Measurements from ENCODE around the gene EFCAB10. TPM values are rescaled to one million over a fixed set of nuclear protein-coding genes. Genes with fewer than 3 reads are reported as not detected.

Gene EFCAB10
- total RNA-seq, 1 experiment from 2014 or later: not detected

- Histone ChIP-seq H3K9me3 (ENCODE audit: low read depth, low read length, poor library complexity, severe bottlenecking) (no peaks in the 10 kb centered on the region), H3K27me3 (replicated peaks; ENCODE audit: insufficient read depth, low read depth, low read length, poor library complexity) (no peaks in the 10 kb centered on the region), H3K4me1 (ENCODE audit: insufficient read depth, low read length, poor library complexity, severe bottlenecking) (no peaks in the 10 kb centered on the region), H3K36me3 (ENCODE audit: insufficient read depth, low read length, poor library complexity, severe bottlenecking) (peaks cover 54% of the 10 kb centered on the region), H3K4me3 (ENCODE audit: low read depth, low read length, poor library complexity, severe bottlenecking) (no peak overlapping the region), H3K27ac (ENCODE audit: low read depth, low read length, poor library complexity, severe bottlenecking) (no peak overlapping the region)
- intact Hi-C loops (cut with micrococcal nuclease; ENCODE audit: unreplicated experiment): no loop called here
- no peak for DNase-seq (ENCODE audit: low spot score)
- CTCF ChIA-PET: no interaction called here
- POLR2A ChIA-PET (ENCODE audit: low non-redundant PET): no interaction called here
- BruUV-seq (replicated peaks): no TSS peak
- TF ChIP-seq CTCF (conservative IDR thresholded peaks at IDR 0.05; ENCODE audit: low read depth, low read length) (no peak), EZH2 (IDR thresholded peaks at IDR 0.05; ENCODE audit: borderline replicate concordance, low read depth, low read length, poor library complexity, severe bottlenecking) (no peak)
Measured at GRCh38 chr7:105621176-105621575, 39.9 kb upstream of the EFCAB10 start.

- no peak for TF ChIP-seq EZH2 (IDR thresholded peaks at IDR 0.05; ENCODE audit: borderline replicate concordance, low read depth, low read length, poor library complexity, severe bottlenecking)
- TF ChIP-seq CTCF (conservative IDR thresholded peaks at IDR 0.05; ENCODE audit: low read depth, low read length): no peak
- BruUV-seq (replicated peaks): no TSS peak
- ChIA-PET CTCF (no interaction called here), POLR2A (ENCODE audit: low non-redundant PET) (interaction anchor here (0.6 kb wide), 1 partner anchor 1160 kb away, joined by 3 read pairs; no protein-coding TSS in a partner anchor)
- Histone ChIP-seq H3K4me1 (ENCODE audit: insufficient read depth, low read length, poor library complexity, severe bottlenecking) (no peaks in the 10 kb centered on the region), H3K27me3 (replicated peaks; ENCODE audit: insufficient read depth, low read depth, low read length, poor library complexity) (no peaks in the 10 kb centered on the region), H3K36me3 (ENCODE audit: insufficient read depth, low read length, poor library complexity, severe bottlenecking) (peaks cover 49% of the 10 kb centered on the region), H3K9me3 (ENCODE audit: low read depth, low read length, poor library complexity, severe bottlenecking) (no peaks in the 10 kb centered on the region), H3K4me3 (ENCODE audit: low read depth, low read length, poor library complexity, severe bottlenecking) (no peak overlapping the region), H3K27ac (ENCODE audit: low read depth, low read length, poor library complexity, severe bottlenecking) (no peak overlapping the region)
- intact Hi-C loops (cut with micrococcal nuclease; ENCODE audit: unreplicated experiment): no loop called here
- no peak for DNase-seq (ENCODE audit: low spot score)
Measured at GRCh38 chr7:105619590-105619989, 38.3 kb upstream of the EFCAB10 start.

- intact Hi-C loops (cut with micrococcal nuclease; ENCODE audit: unreplicated experiment): no loop called here
- no peak overlapping the region for H3K27ac ChIP-seq (ENCODE audit: low read depth, low read length, poor library complexity, severe bottlenecking)
- H3K9me3 ChIP-seq (ENCODE audit: low read depth, low read length, poor library complexity, severe bottlenecking): no peaks in the 10 kb centered on the region
- TF ChIP-seq CTCF (conservative IDR thresholded peaks at IDR 0.05; ENCODE audit: low read depth, low read length): no peak
- TF ChIP-seq EZH2 (IDR thresholded peaks at IDR 0.05; ENCODE audit: borderline replicate concordance, low read depth, low read length, poor library complexity, severe bottlenecking): no peak
- no peaks in the 10 kb centered on the region for H3K27me3 ChIP-seq (replicated peaks; ENCODE audit: insufficient read depth, low read depth, low read length, poor library complexity)
- BruUV-seq (replicated peaks): no TSS peak
- no peak overlapping the region for H3K4me3 ChIP-seq (ENCODE audit: low read depth, low read length, poor library complexity, severe bottlenecking)
- peaks cover 53% of the 10 kb centered on the region for H3K36me3 ChIP-seq (ENCODE audit: insufficient read depth, low read length, poor library complexity, severe bottlenecking)
- no peaks in the 10 kb centered on the region for H3K4me1 ChIP-seq (ENCODE audit: insufficient read depth, low read length, poor library complexity, severe bottlenecking)
- CTCF ChIA-PET: no interaction called here
- POLR2A ChIA-PET (ENCODE audit: low non-redundant PET): no interaction called here
- no peak for DNase-seq (ENCODE audit: low spot score)
Measured at GRCh38 chr7:105618016-105618296, 36.7 kb upstream of the EFCAB10 start.
